ENCODE data around the gene MGST3.
"Not testable (repeated sequence)": the region's sequence is repeated elsewhere in the genome, so short reads cannot be mapped to it uniquely, and the experiment has no call there.

Gene MGST3

GRCh38 chr1:165629151-165629550, 1.9 kb upstream of the MGST3 start:
- DNase-seq (ENCODE audit: low read depth in 3 of 3): no peak

GRCh38 chr1:165629848-165630628, 996 bp upstream of the MGST3 start:
- DNase-seq (ENCODE audit: low read depth in 3 of 3): peak in 1 of 3 donors; percentile 3

GRCh38 chr1:165631342-165632151, 513 bp downstream of the MGST3 start:
- DNase-seq (ENCODE audit: low read depth in 3 of 3): peak; percentile 23 to 42 (median 27)

- DNase-seq (ENCODE audit: low read depth in 3 of 3): no peak
Observed at GRCh38 chr1:165632152-165632469, 1.1 kb downstream of the MGST3 start.

- DNase-seq (ENCODE audit: low read depth in 3 of 3): no peak
Observed at GRCh38 chr1:165632491-165632890, 1.5 kb downstream of the MGST3 start.

DNA sequence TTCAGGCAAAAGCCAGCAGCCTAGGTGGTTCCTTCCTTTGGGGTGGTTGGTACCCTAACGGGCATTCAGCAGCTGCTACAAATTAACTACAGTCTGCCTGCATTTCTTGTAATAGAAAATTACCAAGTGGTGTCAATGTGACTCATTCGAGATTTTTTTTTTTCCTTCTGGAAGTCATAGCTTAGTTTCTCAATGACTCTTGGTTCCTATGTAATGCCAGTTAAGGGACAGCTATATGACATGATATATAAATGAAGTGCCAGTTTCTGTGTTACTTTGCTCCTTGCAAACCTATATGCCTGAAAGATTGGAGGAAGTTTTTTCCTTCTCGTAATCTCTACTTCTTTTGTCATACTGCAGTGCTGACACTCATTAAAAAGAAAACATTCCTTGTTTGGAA, 2.6 kb downstream of the MGST3 start:
- DNase-seq (ENCODE audit: low read depth in 3 of 3): no peak

- no peak for DNase-seq (ENCODE audit: low read depth in 3 of 3)
Observed at GRCh38 chr1:165634154-165634921, 3.3 kb downstream of the MGST3 start.

GRCh38 chr1:165635329-165635728, 4.3 kb downstream of the MGST3 start:
- DNase-seq (ENCODE audit: low read depth in 3 of 3): no peak

GRCh38 chr1:165635823-165636222, 4.8 kb downstream of the MGST3 start:
- no peak for DNase-seq (ENCODE audit: low read depth in 3 of 3)

- no peak for DNase-seq (ENCODE audit: low read depth in 3 of 3)
Observed at GRCh38 chr1:165637427-165637826, 6.4 kb downstream of the MGST3 start.

- DNase-seq (ENCODE audit: low read depth in 3 of 3): not testable (repeated sequence)
Observed at GRCh38 chr1:165638211-165638610, 7.2 kb downstream of the MGST3 start.

GRCh38 chr1:165639821-165640623, 9.0 kb downstream of the MGST3 start:
- DNase-seq (ENCODE audit: low read depth in 3 of 3): no peak

- no peak for DNase-seq (ENCODE audit: low read depth in 3 of 3)
Observed at GRCh38 chr1:165641231-165641987, 10.4 kb downstream of the MGST3 start.

DNA sequence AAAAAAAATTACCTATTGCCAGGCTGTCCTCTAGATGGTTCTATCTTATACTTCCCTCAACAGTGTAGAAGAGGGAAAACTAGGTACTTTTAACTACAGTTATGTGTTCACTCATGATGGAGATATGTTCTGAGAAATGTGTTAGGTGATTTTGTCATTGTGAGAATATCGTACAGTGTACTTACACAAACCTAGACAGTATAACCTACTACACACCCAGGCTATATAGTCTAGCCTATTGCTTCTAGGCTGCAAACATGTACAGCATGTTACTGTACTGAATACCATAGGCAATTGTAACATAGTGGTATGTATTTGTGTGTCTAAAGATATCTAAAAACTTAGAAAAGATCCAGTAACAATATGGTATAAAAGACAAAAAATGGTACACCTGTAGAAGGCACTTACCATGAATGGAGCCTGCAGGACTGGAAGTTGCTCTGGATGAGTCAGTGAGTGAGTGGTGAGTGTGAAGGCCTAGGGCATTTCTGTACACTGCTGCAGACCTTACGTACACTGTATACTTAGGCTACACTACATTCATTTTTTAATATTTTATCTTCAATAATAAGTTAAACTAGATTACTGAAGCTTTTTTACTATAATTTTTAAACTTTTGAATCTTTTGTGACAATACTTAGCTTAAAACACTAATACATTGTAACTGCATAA, 13.2 kb downstream of the MGST3 start:
- DNase-seq (ENCODE audit: low read depth in 3 of 3): no peak

DNA sequence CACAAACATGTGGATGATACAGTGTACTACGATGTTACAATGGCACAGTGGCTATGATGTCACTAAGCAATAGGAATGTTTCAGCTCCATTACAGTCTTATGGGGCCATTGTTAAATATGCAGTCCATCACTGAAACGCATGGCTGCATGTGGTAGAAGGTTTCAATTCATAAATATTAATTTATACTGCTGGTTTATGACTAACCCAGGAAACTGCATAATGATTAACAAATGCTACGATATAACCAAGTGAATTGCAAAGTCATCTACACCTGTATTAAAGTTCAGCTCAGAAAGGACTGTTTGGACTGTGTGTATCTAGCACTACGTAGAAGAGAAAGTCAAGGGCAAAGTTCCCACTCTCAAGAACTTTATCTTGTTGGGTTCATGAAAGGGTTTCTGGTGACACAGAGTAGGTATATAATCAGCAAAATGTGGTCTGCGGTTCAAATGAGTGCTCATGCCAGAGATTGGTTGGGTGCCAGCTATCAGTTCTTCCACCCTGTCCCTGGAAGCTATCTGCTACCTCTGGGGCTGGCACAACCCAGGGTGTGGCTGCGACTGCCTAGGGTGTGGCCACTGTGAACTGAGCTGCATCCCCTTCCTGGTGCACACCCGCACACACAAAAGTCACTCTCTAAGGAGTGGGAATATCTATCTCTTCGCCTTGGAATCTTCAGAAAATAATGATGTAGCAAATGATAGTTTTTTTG, 14.8 kb downstream of the MGST3 start:
- DNase-seq (ENCODE audit: low read depth in 3 of 3): no peak

DNA sequence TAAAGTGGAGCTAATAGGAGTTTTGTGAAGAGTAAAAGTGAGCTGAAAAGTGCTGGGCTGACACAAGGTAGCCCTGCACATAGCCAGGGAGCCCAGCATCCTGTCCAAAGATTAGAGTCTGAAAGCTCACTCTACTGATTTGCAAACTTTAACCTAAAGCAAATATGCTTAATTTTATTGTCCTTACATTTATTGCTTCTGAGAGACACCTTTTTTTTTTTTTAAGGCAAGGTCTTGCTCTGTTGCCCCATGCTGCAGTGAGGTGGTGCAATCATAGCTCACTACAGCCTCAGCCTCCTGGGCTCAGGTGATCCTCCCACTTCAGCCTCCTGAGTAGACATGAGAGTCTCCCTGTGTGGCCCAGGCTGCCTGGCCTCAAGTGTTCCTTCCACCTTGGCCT, 16.5 kb downstream of the MGST3 start:
- no peak for DNase-seq (ENCODE audit: low read depth in 3 of 3)

DNA sequence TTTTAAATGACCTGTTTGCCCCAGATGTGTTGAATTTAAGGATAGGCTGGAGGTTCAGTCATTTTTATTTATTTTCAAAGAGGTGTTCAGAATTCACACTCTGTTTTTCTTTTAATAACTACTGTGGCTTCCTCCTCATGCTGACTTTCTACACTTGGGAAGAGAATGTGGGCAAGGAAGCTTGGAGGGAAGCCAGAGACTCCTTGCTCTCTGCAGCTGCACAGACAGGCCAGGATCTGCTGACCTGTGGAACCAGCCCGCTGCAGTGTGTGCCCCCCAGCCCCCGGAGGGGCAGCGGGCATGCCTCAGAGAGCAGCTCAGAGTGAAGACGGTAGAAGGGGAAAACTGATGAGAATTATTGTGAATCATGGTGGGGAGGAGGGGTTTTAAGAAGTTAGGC, 16.9 kb downstream of the MGST3 start:
- no peak for DNase-seq (ENCODE audit: low read depth in 3 of 3)

DNA sequence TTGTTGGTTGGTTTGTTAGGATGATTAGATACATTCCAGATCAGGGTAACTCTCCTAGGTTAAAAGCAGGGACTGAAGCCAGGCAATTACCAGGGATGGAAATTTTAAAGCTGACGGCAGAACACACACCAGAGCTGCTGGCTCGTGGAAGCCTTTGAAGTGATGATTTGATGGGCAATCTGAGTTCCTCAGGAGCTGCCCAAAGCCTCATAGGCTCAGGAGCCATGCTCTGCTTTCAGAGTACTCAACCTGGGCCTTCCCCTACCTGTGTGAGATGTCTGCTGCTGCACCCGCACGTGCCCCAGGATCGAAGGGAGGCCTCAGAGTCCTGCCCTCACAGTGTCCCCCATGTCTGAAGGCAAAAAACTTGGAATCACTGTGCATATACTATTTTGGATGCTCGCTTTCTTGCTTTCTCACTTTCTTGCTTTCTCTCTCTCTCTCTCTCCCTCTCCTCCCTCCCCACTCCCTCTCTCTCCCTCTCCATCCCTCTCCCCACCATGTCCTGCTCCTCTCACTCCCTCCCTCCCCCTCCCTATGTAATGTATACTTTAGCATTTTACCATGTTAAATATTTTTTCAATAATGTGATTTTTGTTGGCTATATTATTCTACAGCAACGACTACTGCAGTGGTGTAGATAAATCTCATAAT, 18.0 kb downstream of the MGST3 start:
- no peak for DNase-seq (ENCODE audit: low read depth in 3 of 3)

- DNase-seq (ENCODE audit: low read depth in 3 of 3): no peak
Observed at GRCh38 chr1:165650981-165651625, 20.1 kb downstream of the MGST3 start.

Measured in stimulated activated CD4-positive, alpha-beta T cell treated with anti-CD3 and anti-CD28 coated beads, TNF-alpha, amount 100 ng/mL, for 48 hours (primary cell).